ENCODE results near the gene C5orf58. TPM values are rescaled to one million over a fixed set of nuclear protein-coding genes. Genes with fewer than 3 reads are reported as not detected.
A peak's percentile ranks its signal among the peaks of the same experiment; 100 is the strongest.

The C5orf58 gene
- total RNA-seq, 4 donors from 2014 or later, result 0.79 TPM; not detected in 3

DNA sequence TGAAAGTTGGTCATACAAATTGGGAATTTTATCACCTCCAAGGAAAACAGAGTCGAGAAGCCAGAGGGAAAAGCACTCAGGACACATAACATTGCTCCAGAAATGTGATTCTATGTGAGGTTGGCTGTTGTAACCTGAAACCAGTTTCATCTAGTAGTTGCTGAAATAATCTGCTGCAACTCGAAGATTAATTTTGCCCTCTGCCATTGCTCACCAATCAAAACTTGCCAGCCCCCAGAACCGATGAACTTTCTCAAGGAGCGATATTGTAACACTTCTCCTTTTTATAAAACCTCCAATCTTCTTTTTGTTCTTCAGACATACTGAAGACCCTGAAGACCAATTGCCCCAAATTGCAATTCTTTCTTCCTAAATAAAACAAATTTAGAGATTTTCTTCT is 31.1 kb downstream of the C5orf58 start:
- in situ Hi-C loops (cut with MboI; ENCODE audit: low pct_ligation_motif_present in 1 of 4, low pct_unique_long_range_greater_than_20kb in 1 of 4, low sequenced_read_pairs in 3 of 4) (loop anchor here in 2 of 4 donors (25.0 kb wide), 1 partner anchor 148 kb away; no protein-coding TSS in a partner anchor), intact Hi-C loops (cut with DNase I; ENCODE audit: low total_unique reads) (no loop called here)
- Histone ChIP-seq H3K4me1 (peaks cover 5 to 18% (median 7%) of the 10 kb centered on the region in 4 donors), H3K27ac (no peak overlapping the region), H3K9me3 (no peaks in the 10 kb centered on the region), H3K27me3 (no peaks in the 10 kb centered on the region), H3K4me3 (no peak overlapping the region), H3K36me3 (no peaks in the 10 kb centered on the region)
- no peak for DNase-seq
- WGBS, 2 donors (ENCODE audit: low coverage in 1 of 2), result 67 to 90% methylated on average over 4 of the region's 4 CpGs
- TF ChIP-seq EP300 (IDR thresholded peaks at IDR 0.05; ENCODE audit: low read depth) (no peak), POLR2AphosphoS5 (IDR thresholded peaks at IDR 0.05) (no peak), POLR2A (IDR thresholded peaks at IDR 0.05) (no peak)
- TF ChIP-seq, protein P1, sequence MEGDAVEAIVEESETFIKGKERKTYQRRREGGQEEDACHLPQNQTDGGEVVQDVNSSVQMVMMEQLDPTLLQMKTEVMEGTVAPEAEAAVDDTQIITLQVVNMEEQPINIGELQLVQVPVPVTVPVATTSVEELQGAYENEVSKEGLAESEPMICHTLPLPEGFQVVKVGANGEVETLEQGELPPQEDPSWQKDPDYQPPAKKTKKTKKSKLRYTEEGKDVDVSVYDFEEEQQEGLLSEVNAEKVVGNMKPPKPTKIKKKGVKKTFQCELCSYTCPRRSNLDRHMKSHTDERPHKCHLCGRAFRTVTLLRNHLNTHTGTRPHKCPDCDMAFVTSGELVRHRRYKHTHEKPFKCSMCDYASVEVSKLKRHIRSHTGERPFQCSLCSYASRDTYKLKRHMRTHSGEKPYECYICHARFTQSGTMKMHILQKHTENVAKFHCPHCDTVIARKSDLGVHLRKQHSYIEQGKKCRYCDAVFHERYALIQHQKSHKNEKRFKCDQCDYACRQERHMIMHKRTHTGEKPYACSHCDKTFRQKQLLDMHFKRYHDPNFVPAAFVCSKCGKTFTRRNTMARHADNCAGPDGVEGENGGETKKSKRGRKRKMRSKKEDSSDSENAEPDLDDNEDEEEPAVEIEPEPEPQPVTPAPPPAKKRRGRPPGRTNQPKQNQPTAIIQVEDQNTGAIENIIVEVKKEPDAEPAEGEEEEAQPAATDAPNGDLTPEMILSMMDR (IDR thresholded peaks at IDR 0.05), result no peak

- in situ Hi-C loops (cut with MboI; ENCODE audit: low pct_ligation_motif_present in 1 of 4, low pct_unique_long_range_greater_than_20kb in 1 of 4, low sequenced_read_pairs in 3 of 4) (loop anchor here in 2 of 4 donors (5.0 to 25.0 kb wide), 2 partner anchors 43 to 147 kb away; no protein-coding TSS in a partner anchor), intact Hi-C loops (cut with DNase I; ENCODE audit: low total_unique reads) (no loop called here)
- no peaks in the 10 kb centered on the region for H3K36me3 ChIP-seq
- DNase-seq, result no peak
- H3K27me3 ChIP-seq, result no peaks in the 10 kb centered on the region
- peaks cover 5 to 24% (median 10%) of the 10 kb centered on the region in 4 donors for H3K4me1 ChIP-seq
- WGBS, 2 donors (ENCODE audit: low coverage in 1 of 2), result 6 to 36% methylated on average over 2 to 5 of the region's 5 CpGs
- peak overlapping the region in 3 of 4 donors; percentile 31 to 46 (median 39) for H3K27ac ChIP-seq
- H3K9me3 ChIP-seq, result no peaks in the 10 kb centered on the region
- H3K4me3 ChIP-seq, result no peak overlapping the region
- no peak for TF ChIP-seq EP300 (IDR thresholded peaks at IDR 0.05; ENCODE audit: low read depth)
- peak in 1 of 3 donors; percentile 60 for TF ChIP-seq POLR2AphosphoS5 (IDR thresholded peaks at IDR 0.05)
- no peak for TF ChIP-seq POLR2A (IDR thresholded peaks at IDR 0.05)
- TF ChIP-seq, protein P1 (IDR thresholded peaks at IDR 0.05), result no peak
Observed at GRCh38 chr5:170265522-170265921, 32.7 kb downstream of the C5orf58 start.

DNA sequence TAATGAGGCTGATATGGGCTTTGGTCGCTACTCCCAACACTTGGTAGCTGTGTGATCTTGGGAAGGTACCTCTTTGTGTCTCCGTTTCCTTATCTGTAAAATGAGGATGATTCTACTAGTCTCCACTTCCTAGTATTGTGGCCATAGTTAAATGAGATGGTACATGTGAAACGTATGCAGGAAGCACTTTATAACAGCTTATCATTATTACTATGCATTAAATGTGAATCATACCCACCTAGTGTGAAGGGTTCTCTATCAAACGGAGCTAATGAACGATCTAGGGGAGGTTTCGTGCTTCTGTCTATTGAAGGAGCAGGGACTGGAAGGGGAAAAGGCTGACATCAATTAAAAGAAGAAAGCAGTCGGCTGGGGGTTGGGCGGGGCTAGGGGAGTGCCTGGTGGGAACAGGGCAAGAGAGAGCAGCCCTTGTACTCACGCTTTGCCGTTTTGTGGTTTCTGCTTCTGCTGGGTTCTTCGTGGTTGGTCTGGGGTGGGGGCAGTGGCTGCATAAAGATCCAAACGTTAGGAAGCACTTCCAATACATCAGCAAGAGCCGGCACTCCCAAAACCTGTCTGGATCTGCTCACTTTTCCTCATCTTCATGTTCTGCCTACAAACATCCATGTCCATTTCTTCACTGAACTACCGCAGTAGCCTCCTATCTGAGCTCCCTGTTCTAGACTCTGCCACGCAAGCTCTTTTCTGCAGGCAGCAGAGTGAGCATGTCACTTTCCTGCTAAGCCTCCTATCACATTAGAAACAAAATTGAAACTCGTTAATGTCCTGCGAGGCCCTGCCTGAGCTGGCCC is 34.0 kb downstream of the C5orf58 start:
- peaks cover 5 to 26% (median 10%) of the 10 kb centered on the region in 4 donors for H3K4me1 ChIP-seq
- H3K9me3 ChIP-seq, result no peaks in the 10 kb centered on the region
- in situ Hi-C loops (cut with MboI; ENCODE audit: low pct_ligation_motif_present in 1 of 4, low pct_unique_long_range_greater_than_20kb in 1 of 4, low sequenced_read_pairs in 3 of 4) (loop anchor here in 2 of 4 donors (5.0 to 25.0 kb wide), 2 partner anchors 44 to 146 kb away; no protein-coding TSS in a partner anchor), intact Hi-C loops (cut with DNase I; ENCODE audit: low total_unique reads) (loop anchor here (2.0 kb wide), 1 partner anchor 150 kb away; no protein-coding TSS in a partner anchor)
- no peak for DNase-seq
- 53 to 63% methylated on average over 15 to 17 of the region's 17 CpGs for WGBS, 2 donors (ENCODE audit: low coverage in 1 of 2)
- no peak overlapping the region for H3K4me3 ChIP-seq
- H3K27ac ChIP-seq, result peak overlapping the region; percentile 23 to 64 (median 45)
- no peaks in the 10 kb centered on the region for H3K27me3 ChIP-seq
- TF ChIP-seq, protein P1 (IDR thresholded peaks at IDR 0.05), result no peak
- TF ChIP-seq EP300 (IDR thresholded peaks at IDR 0.05; ENCODE audit: low read depth) (no peak), POLR2A (IDR thresholded peaks at IDR 0.05) (no peak), POLR2AphosphoS5 (IDR thresholded peaks at IDR 0.05) (no peak)
- H3K36me3 ChIP-seq, result no peaks in the 10 kb centered on the region

DNA sequence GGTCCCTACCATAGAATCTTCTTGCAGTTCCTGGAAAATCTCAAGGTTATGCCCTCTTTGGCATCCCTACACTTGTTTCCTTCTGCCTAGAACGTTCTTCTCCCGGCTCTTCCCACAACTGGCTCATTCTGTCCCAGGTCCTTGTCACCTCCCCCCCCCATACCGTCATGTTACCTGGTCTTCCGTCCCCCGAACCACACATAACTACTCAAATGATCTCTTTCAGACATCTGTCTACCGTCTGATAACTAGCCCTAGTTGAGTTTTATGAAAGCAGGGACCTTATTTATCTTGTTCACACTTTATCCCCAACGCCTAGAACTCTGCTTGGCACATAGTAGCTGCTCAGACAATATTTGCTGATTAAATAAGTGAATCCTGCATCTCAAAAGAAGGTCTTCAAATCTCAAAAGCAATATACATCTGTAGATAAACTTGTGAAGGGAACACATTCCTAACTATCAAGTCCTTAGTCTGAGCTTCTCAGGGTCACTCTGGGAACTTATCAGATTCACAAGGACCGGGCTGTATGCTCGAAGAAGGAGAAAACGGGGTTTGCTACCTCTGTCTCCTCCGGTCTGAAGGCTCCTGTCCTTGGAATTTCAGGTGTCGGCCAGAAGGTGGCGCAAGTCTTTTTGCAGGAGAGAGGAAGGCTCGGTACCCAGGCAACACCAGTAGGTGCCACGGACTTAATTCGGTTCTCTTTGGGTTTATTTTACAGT is 34.8 kb downstream of the C5orf58 start:
- Histone ChIP-seq H3K4me1 (peaks cover 5 to 32% (median 10%) of the 10 kb centered on the region in 4 donors), H3K4me3 (no peak overlapping the region), H3K27ac (peak overlapping the region; percentile 31 to 64 (median 54)), H3K36me3 (no peaks in the 10 kb centered on the region), H3K27me3 (no peaks in the 10 kb centered on the region), H3K9me3 (no peaks in the 10 kb centered on the region)
- intact Hi-C loops (cut with DNase I; ENCODE audit: low total_unique reads), result loop anchor here (2.0 kb wide), 1 partner anchor 149 kb away; no protein-coding TSS in a partner anchor
- TF ChIP-seq, protein P1 (IDR thresholded peaks at IDR 0.05), result peak; percentile 73 to 85 (median 78)
- no peak for TF ChIP-seq EP300 (IDR thresholded peaks at IDR 0.05; ENCODE audit: low read depth)
- in situ Hi-C loops (cut with MboI; ENCODE audit: low pct_ligation_motif_present in 1 of 4, low pct_unique_long_range_greater_than_20kb in 1 of 4, low sequenced_read_pairs in 3 of 4), result loop anchor here in 2 of 4 donors (5.0 to 25.0 kb wide), 2 partner anchors 45 to 145 kb away; no protein-coding TSS in a partner anchor
- peak; percentile 77 for DNase-seq
- 28 to 37% methylated on average over 12 to 16 of the region's 16 CpGs for WGBS, 2 donors (ENCODE audit: low coverage in 1 of 2)

Measured in transverse colon (tissue), 4 donors.